GM12878 (cell line): ENCODE measurements around the gene TARDBP. TPM values are rescaled to one million over a fixed set of nuclear protein-coding genes. Genes with fewer than 3 reads are reported as not detected.

Experiments
- BHLHE40 ChIP-seq, 2 experiments: fragments of 450-650 bp in 1 of 2; IDR thresholded peaks; 2 replicates each; pipeline ENCODE4 v1.6.1; 2011 to 2017; ENCODE audit warnings: low read depth in 2 of 2, borderline replicate concordance in 1 of 2, improper control_type of control experiment in 1 of 2, low read length in 1 of 2, mild to moderate bottlenecking in 1 of 2
- CBX5 ChIP-seq: sonication (generic); IDR thresholded peaks from 2 replicates; pipeline ENCODE4 v1.6.1; 2016; ENCODE audit warnings: low read depth, moderate library complexity, mild to moderate bottlenecking, inconsistent platforms
- CREM ChIP-seq: IDR thresholded peaks from 2 replicates; pipeline ENCODE4 v1.6.1; 2014; ENCODE audit warnings: antibody characterized with exemption, low read depth
- EGR1 ChIP-seq, 2 experiments: IDR thresholded peaks; 1 replicate in 1 of 2; 2 replicates in 1 of 2; pipeline ENCODE4 v1.6.1; 2011 to 2012; ENCODE audit warnings: low read depth in 2 of 2, low read length in 2 of 2, borderline replicate concordance in 1 of 2, mild to moderate bottlenecking in 1 of 2, moderate library complexity in 1 of 2
- EP300 ChIP-seq, 2 experiments: fragments of 150-350 bp in 1 of 2; IDR thresholded peaks; 2 replicates each; pipeline ENCODE4 v1.6.1; 2011 to 2012; ENCODE audit warnings: low read depth in 2 of 2, low read length in 2 of 2, borderline replicate concordance in 1 of 2, improper control_type of control experiment in 1 of 2, inconsistent platforms in 1 of 2; ENCODE audit not compliant: control insufficient read depth in 1 of 2
- FOXM1 ChIP-seq: IDR thresholded peaks from 2 replicates; pipeline ENCODE4 v1.6.1; 2012; ENCODE audit warnings: low read depth, mild to moderate bottlenecking, inconsistent platforms, low read length, moderate library complexity
- HCFC1 ChIP-seq: fragments of 150-350 bp; IDR thresholded peaks from 2 replicates; pipeline ENCODE4 v1.6.1; 2014; ENCODE audit warnings: low read length
- IKZF2 ChIP-seq, 2 experiments: fragments of 450-650 bp; IDR thresholded peaks; 2 replicates each; pipeline ENCODE4 v1.6.1; 2017; ENCODE audit warnings: mild to moderate bottlenecking in 2 of 2, moderate library complexity in 2 of 2
- KDM1A ChIP-seq: fragments of 200-600 bp; sonication (generic); IDR thresholded peaks from 2 replicates; pipeline ENCODE4 v1.6.1; 2016; ENCODE audit warnings: borderline replicate concordance
- KLF5 ChIP-seq: fragments of 450-650 bp; IDR thresholded peaks from 2 replicates; pipeline ENCODE4 v1.6.1; 2014; ENCODE audit warnings: mild to moderate bottlenecking; ENCODE audit not compliant: partially characterized antibody
- MEF2B ChIP-seq: fragments of 450-650 bp; IDR thresholded peaks from 2 replicates; pipeline ENCODE4 v1.6.1; 2018; ENCODE audit warnings: mild to moderate bottlenecking, moderate library complexity; ENCODE audit not compliant: partially characterized antibody, poor library complexity, severe bottlenecking
- MTA3 ChIP-seq: IDR thresholded peaks from 2 replicates; pipeline ENCODE4 v1.6.1; 2012; ENCODE audit warnings: low read length, inconsistent platforms, borderline replicate concordance
- NFYA ChIP-seq: IDR thresholded peaks from 2 replicates; pipeline ENCODE4 v1.6.1; 2011; ENCODE audit warnings: low read depth, mild to moderate bottlenecking, low read length, improper control_type of control experiment, borderline replicate concordance
- NR2F1 ChIP-seq: fragments of 450-650 bp; conservative IDR thresholded peaks from 2 replicates; pipeline ENCODE4 v1.6.1; 2017; ENCODE audit warnings: mild to moderate bottlenecking
- PML ChIP-seq: IDR thresholded peaks from 2 replicates; pipeline ENCODE4 v1.6.1; 2012; ENCODE audit warnings: low read length, inconsistent platforms
- POLR2A ChIP-seq: IDR thresholded peaks from 2 replicates; pipeline ENCODE4 v1.6.1; 2011; ENCODE audit warnings: low read depth, mild to moderate bottlenecking, low read length
- RAD21 ChIP-seq: IDR thresholded peaks from 2 replicates; pipeline ENCODE4 v1.6.1; 2011; ENCODE audit warnings: mild to moderate bottlenecking, low read depth, low read length, moderate library complexity; ENCODE audit not compliant: insufficient read depth
- RFX5 ChIP-seq: IDR thresholded peaks from 2 replicates; pipeline ENCODE4 v1.6.1; 2011; ENCODE audit warnings: low read depth, low read length, improper control_type of control experiment
- RUNX3 ChIP-seq: IDR thresholded peaks from 2 replicates; pipeline ENCODE4 v1.6.1; 2012; ENCODE audit warnings: low read length, inconsistent platforms
- STAT1 ChIP-seq: fragments of 450-650 bp; conservative IDR thresholded peaks from 2 replicates; pipeline ENCODE4 v1.6.1; 2014; ENCODE audit warnings: antibody characterized with exemption, mild to moderate bottlenecking
- YY1 ChIP-seq: IDR thresholded peaks from 2 replicates; pipeline ENCODE4 v1.6.1; 2011; ENCODE audit warnings: low read depth, mild to moderate bottlenecking, low read length
- ZBTB11 ChIP-seq: fragments of 450-650 bp; formaldehyde crosslinking; IDR thresholded peaks from 2 replicates; pipeline ENCODE4 v1.5.0; 2022; ENCODE audit warnings: mild to moderate bottlenecking, missing genetic modification characterization
- ZZZ3 ChIP-seq: IDR thresholded peaks from 2 replicates; pipeline ENCODE4 v1.6.1; 2011; ENCODE audit warnings: low read depth; ENCODE audit not compliant: control insufficient read depth, insufficient read length
- polyA plus RNA-seq, 11 experiments: library from polyadenylated mRNA; depleted of rRNA in 4 of 11; unstranded in 6 of 11; stranded (reverse) in 5 of 11; fragments of >200 nt; fragmentation: Nextera tagmentation in 4 of 11; fragmentation: Illumina TruSeq in 1 of 11; extraction: Ambion mirVana in 4 of 11; extraction: Trizol in 1 of 11; gene quantifications; 1 replicate in 1 of 11; 2 replicates in 10 of 11; pipeline versions ENCODE4 v1.2.1 to v1.2.3, GENCODE V29; 2011 to 2016; ENCODE audit warnings: inconsistent platforms in 2 of 11, missing spikeins in 2 of 11, low read depth in 1 of 11
- total RNA-seq, 4 experiments: library from RNA; depleted of rRNA in 3 of 4; stranded (reverse); fragments of >200 nt in 3 of 4; fragmentation: Illumina TruSeq in 1 of 4; extraction: Trizol in 1 of 4; gene quantifications; 2 replicates each; pipeline versions ENCODE4 v1.2.1 to v1.2.3, GENCODE V29; 2013 to 2021
- TF ChIP-seq, protein P1 (sequence below): fragments of 450-650 bp; IDR thresholded peaks from 2 replicates; pipeline ENCODE4 v1.6.1; 2017; ENCODE audit warnings: low read depth, mild to moderate bottlenecking, moderate library complexity
- TF ChIP-seq, protein P2 (sequence below): fragments of 450-650 bp; IDR thresholded peaks from 2 replicates; pipeline ENCODE4 v1.6.1; 2018; ENCODE audit warnings: mild to moderate bottlenecking, low read depth, moderate library complexity; ENCODE audit not compliant: partially characterized antibody

The TARDBP gene
- total and polyA plus RNA-seq, 10 of the 15 experiments (the other 5 are each of a cell fraction or from before 2014, with no cell fraction given): 55.6 to 318 (median 192) TPM

DNA sequence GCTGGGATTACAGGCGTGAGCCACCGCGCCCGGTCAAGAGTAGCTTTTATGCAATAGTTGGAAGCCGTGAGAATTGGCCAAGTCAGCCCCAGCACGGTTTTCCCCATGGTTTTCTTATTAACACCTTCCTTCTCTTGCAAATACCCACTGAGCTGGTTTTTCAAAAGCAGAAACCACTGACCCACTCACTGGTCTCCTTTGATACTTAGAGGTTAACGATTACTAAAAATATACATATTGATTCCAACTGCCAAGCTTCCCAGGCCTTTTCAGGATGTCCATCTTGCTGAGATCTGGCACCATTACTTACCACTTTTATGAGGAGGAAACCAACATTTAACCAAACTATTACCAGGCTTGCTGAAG is 25.9 kb upstream of the TARDBP start (continued):
- TF ChIP-seq, protein P1, sequence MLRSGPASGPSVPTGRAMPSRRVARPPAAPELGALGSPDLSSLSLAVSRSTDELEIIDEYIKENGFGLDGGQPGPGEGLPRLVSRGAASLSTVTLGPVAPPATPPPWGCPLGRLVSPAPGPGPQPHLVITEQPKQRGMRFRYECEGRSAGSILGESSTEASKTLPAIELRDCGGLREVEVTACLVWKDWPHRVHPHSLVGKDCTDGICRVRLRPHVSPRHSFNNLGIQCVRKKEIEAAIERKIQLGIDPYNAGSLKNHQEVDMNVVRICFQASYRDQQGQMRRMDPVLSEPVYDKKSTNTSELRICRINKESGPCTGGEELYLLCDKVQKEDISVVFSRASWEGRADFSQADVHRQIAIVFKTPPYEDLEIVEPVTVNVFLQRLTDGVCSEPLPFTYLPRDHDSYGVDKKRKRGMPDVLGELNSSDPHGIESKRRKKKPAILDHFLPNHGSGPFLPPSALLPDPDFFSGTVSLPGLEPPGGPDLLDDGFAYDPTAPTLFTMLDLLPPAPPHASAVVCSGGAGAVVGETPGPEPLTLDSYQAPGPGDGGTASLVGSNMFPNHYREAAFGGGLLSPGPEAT: peak; percentile 39; the same call in 1 of the 2 replicates
- TF ChIP-seq BHLHE40 (IDR thresholded peaks at IDR 0.05; ENCODE audit: borderline replicate concordance in 1 of 2, low read depth in 2 of 2, low read length in 1 of 2): peak in 1 of 2 experiments; percentile 69; a peak in 2 of 4 replicates
- no peak for TF ChIP-seq ZBTB11 (CRISPR knock-in tag)
- TF ChIP-seq STAT1: no peak
- no peak for TF ChIP-seq HCFC1
- no peak for TF ChIP-seq KDM1A
- no peak for TF ChIP-seq CREM
- no peak for TF ChIP-seq MTA3
- TF ChIP-seq IKZF2 (IDR thresholded peaks at IDR 0.05): peak in 1 of 2 experiments; percentile 70
- TF ChIP-seq EGR1 (IDR thresholded peaks at IDR 0.05; ENCODE audit: borderline replicate concordance in 1 of 2, low read depth in 2 of 2, low read length in 2 of 2): no peak
- peak in 1 of 2 experiments; percentile 52; a peak in 1 of 4 replicates for TF ChIP-seq EP300 (IDR thresholded peaks at IDR 0.05; ENCODE audit: borderline replicate concordance in 1 of 2, control insufficient read depth in 1 of 2, low read depth in 2 of 2, low read length in 2 of 2)
- TF ChIP-seq RAD21: no peak
- TF ChIP-seq NFYA: no peak
- TF ChIP-seq MEF2B: peak; percentile 67
- no peak for TF ChIP-seq YY1
- peak; percentile 66 for TF ChIP-seq RUNX3
- TF ChIP-seq, protein P2, sequence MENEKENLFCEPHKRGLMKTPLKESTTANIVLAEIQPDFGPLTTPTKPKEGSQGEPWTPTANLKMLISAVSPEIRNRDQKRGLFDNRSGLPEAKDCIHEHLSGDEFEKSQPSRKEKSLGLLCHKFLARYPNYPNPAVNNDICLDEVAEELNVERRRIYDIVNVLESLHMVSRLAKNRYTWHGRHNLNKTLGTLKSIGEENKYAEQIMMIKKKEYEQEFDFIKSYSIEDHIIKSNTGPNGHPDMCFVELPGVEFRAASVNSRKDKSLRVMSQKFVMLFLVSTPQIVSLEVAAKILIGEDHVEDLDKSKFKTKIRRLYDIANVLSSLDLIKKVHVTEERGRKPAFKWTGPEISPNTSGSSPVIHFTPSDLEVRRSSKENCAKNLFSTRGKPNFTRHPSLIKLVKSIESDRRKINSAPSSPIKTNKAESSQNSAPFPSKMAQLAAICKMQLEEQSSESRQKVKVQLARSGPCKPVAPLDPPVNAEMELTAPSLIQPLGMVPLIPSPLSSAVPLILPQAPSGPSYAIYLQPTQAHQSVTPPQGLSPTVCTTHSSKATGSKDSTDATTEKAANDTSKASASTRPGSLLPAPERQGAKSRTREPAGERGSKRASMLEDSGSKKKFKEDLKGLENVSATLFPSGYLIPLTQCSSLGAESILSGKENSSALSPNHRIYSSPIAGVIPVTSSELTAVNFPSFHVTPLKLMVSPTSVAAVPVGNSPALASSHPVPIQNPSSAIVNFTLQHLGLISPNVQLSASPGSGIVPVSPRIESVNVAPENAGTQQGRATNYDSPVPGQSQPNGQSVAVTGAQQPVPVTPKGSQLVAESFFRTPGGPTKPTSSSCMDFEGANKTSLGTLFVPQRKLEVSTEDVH: peak; percentile 31
- no peak for TF ChIP-seq CBX5
- peak; percentile 44 for TF ChIP-seq KLF5
- no peak for TF ChIP-seq PML
- TF ChIP-seq NR2F1: peak; percentile 89
- TF ChIP-seq POLR2A: no peak
- TF ChIP-seq FOXM1: 0 out of 2 replicates have a peak, but pooled peaks have one; percentile 5
- TF ChIP-seq RFX5: no peak
- TF ChIP-seq ZZZ3: no peak
